Muscle layer of duodenum (tissue), 2 donors: Measurements from ENCODE around the gene UGT1A9.

Experiments
- H3K27ac ChIP-seq: one replicate; pipeline ENCODE4 v1.7.0; 2013; ENCODE audit warnings: mild to moderate bottlenecking, low read length
- H3K27me3 ChIP-seq: one replicate; pipeline ENCODE4 v1.7.0; 2013; ENCODE audit warnings: low read depth, mild to moderate bottlenecking, control low read depth, low read length
- H3K36me3 ChIP-seq, 2 donors: one replicate each; pipeline ENCODE4 v1.7.0; 2013; ENCODE audit warnings: low read length in 2 of 2, control low read depth in 1 of 2, mild to moderate bottlenecking in 1 of 2; ENCODE audit not compliant: insufficient read depth in 2 of 2, control insufficient read depth in 1 of 2
- H3K4me1 ChIP-seq, 2 donors: one replicate each; pipeline ENCODE4 v1.7.0; 2013; ENCODE audit warnings: low read length in 2 of 2, mild to moderate bottlenecking in 2 of 2, control low read depth in 1 of 2, moderate library complexity in 1 of 2; ENCODE audit not compliant: insufficient read depth in 2 of 2, control insufficient read depth in 1 of 2
- H3K4me3 ChIP-seq, 2 donors: one replicate each; pipeline ENCODE4 v1.7.0; 2013; ENCODE audit warnings: low read length in 2 of 2, low read depth in 1 of 2, mild to moderate bottlenecking in 1 of 2
- H3K9me3 ChIP-seq, 2 donors: one replicate each; pipeline ENCODE4 v1.7.0; 2013; ENCODE audit warnings: low read length in 2 of 2, control low read depth in 1 of 2, mild to moderate bottlenecking in 1 of 2; ENCODE audit not compliant: control insufficient read depth in 1 of 2
- donor health status: healthy.

UGT1A9 gene

DNA sequence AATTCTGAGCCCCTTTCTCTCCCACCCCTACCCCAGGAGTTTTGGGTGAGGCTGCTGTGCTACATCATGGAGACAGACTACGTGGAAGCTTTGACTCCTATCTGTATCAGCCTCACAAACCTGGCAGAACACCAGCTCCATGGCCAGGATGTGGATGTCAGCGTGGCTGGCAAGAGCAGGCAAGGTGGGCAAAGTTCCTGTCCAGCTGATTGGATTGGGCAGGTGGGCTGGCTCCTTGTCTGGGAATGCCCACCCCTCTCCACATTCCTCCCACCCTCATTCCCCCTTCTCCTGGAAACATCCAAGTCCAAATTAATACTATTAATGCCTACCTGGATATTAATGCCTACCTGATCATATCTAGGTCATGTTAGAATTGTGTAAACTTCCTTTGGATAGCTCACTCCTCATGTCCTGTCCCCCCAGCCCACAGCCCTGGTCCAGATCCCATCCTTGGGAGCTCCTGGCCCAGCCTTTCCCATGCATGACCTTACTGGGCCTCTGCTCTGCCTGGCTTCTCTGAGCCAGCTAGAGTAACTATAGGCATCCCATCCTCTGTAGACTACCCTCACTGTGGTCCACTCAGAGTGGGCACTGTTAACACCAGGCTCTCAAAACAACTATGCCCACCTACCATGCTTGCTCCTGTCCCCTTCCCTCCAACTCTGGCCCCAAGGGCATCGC lies 130.6 kb downstream of the UGT1A9 start:
- Histone ChIP-seq H3K9me3 (no peaks in the 10 kb centered on the region), H3K4me3 (no peak overlapping the region), H3K4me1 (no peaks in the 10 kb centered on the region), H3K27me3 (no peaks in the 10 kb centered on the region), H3K36me3 (no peaks in the 10 kb centered on the region), H3K27ac (no peak overlapping the region)

- no peak overlapping the region for H3K4me3 ChIP-seq
- H3K4me1 ChIP-seq, result no peaks in the 10 kb centered on the region
- no peaks in the 10 kb centered on the region for H3K27me3 ChIP-seq
- no peak overlapping the region for H3K27ac ChIP-seq
- H3K36me3 ChIP-seq, result no peaks in the 10 kb centered on the region
- H3K9me3 ChIP-seq, result no peaks in the 10 kb centered on the region
These were observed 131.7 kb downstream of the UGT1A9 start for GRCh38 chr2:233803292-233803911.

DNA sequence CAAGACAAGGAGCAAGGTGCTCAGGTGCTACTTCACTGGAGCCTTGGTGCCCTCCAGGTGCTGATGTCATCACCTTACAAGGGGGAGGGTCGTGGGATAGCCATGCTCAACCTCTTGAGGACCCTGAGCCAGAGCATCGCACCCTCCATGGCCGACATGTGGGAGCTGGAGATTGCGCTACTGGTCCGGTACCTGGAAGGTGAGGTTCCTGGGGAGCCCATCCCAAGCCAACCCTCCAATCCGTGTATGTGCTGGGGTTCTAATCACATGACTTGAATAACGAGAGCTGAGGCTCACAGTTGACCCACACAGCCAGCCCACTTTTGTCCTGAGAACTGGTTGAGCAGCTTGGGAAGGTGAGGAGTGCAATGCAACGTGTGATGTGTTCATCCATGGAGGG lies 132.3 kb downstream of the UGT1A9 start:
- no peak overlapping the region for H3K27ac ChIP-seq
- H3K36me3 ChIP-seq, result no peaks in the 10 kb centered on the region
- no peak overlapping the region for H3K4me3 ChIP-seq
- H3K4me1 ChIP-seq, result no peaks in the 10 kb centered on the region
- no peaks in the 10 kb centered on the region for H3K27me3 ChIP-seq
- no peaks in the 10 kb centered on the region for H3K9me3 ChIP-seq

DNA sequence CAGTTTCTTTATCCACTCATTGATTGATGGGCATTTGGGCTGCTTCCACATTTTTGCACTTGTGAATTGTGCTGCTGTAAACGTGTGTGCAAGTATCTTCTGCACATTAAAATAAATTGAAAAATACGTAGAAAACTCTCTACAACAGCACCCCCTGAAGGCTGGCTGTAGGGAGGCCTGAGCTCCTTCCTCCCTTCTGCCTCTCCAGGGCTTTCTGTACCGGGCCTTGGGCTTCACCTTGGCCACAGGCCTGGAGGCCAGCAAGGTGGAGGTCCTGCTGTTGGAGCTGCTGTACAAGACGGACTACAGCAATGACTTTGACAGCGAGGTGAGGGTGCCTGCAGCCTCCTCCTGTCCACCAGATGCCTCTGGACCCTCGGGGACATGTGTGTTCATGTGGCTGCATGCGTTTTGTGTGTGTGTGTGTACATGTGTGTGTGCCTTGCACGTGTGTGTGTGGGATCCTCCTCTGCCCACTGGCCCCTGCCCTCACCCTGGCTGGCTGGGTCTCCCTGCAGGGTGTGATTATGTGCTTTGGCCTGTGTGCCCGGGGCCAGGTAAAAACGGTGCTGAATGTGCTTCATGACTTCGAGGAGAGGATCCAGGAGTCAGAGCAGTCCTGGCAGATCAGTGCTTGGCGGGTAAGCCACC lies 135.6 kb downstream of the UGT1A9 start:
- Histone ChIP-seq H3K9me3 (no peaks in the 10 kb centered on the region), H3K27me3 (no peaks in the 10 kb centered on the region), H3K4me3 (no peak overlapping the region), H3K36me3 (no peaks in the 10 kb centered on the region), H3K27ac (no peak overlapping the region), H3K4me1 (no peaks in the 10 kb centered on the region)

GRCh38 chr2:233807966-233808935 lies 136.6 kb downstream of the UGT1A9 start:
- peaks cover 2% of the 10 kb centered on the region for H3K27me3 ChIP-seq
- H3K36me3 ChIP-seq, result no peaks in the 10 kb centered on the region
- no peak overlapping the region for H3K4me3 ChIP-seq

DNA sequence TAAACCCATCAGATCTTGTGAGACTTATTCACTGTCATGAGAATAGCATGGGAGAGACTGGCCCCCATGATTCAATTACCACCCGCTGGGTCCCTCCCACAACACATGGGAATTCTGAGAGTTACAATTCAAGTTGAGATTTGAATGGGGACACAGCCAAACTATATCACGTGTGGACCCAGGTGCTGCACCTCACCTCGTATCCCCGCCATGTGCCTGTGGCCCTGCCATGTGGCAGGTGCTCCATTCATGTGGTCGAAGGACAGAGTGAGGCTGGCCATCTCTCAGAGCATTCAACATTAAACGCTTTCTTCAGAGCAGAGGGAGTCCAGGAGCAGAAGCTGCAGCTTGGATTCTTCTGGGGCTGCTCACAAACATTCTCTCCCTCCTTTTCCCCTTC lies 138.7 kb downstream of the UGT1A9 start:
- H3K27me3 ChIP-seq, result peaks cover 3% of the 10 kb centered on the region

More at GRCh38 chr2:233807966-233808935, 136.6 kb downstream of the UGT1A9 start:
- Histone ChIP-seq H3K27ac (no peak overlapping the region), H3K4me1 (no peaks in the 10 kb centered on the region), H3K9me3 (no peaks in the 10 kb centered on the region)

DNA sequence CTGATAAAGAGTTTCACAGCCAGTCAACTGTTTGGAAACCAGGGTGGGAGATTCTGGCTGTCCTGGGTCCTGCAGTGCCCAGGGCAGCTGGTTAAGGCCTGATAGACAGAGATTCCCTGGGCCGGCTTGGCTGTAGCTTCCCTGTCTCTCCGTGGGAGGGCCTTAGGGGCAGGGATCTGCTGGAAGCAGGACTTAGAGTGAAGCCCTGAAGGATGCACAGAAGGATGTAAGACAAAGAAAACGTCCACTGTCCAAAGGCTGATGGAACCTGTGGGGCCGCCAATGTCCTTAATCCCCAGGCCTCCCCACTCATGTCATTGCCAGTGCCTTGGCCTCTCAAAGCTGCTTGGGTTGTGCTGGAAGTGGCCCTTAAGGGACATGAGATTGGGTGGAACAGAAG lies 139.4 kb downstream of the UGT1A9 start:
- no peaks in the 10 kb centered on the region for H3K36me3 ChIP-seq
- no peaks in the 10 kb centered on the region for H3K4me1 ChIP-seq
- H3K27me3 ChIP-seq, result peaks cover 3% of the 10 kb centered on the region
- H3K4me3 ChIP-seq, result no peak overlapping the region
- H3K27ac ChIP-seq, result no peak overlapping the region
- no peaks in the 10 kb centered on the region for H3K9me3 ChIP-seq

More for the DNA sequence above, 138.7 kb downstream of the UGT1A9 start:
- H3K4me3 ChIP-seq, result no peak overlapping the region
- H3K4me1 ChIP-seq, result no peaks in the 10 kb centered on the region
- H3K36me3 ChIP-seq, result no peaks in the 10 kb centered on the region
- no peak overlapping the region for H3K27ac ChIP-seq
- H3K9me3 ChIP-seq, result no peaks in the 10 kb centered on the region

DNA sequence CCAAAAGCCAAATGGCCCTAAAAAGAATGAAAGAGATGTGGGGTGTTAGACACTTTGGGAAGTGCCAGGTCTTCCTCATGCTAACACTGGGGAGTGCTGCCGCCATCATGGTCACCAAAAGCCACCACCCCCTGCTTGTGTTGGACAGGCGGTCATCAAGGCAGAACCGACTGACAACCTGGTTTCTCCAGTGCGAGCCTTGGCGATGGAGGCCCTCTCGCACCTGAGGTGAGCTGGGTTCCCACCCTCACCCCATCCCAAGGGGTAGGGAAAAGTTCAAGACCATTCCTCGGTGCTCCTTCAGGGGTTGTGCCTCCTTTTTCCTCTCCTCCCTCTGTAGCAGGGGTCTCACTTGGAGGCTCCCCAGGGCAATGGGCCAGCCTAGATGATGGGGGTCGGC lies 140.0 kb downstream of the UGT1A9 start:
- H3K4me3 ChIP-seq, result no peak overlapping the region
- H3K27me3 ChIP-seq, result peaks cover 3% of the 10 kb centered on the region
- no peaks in the 10 kb centered on the region for H3K36me3 ChIP-seq
- H3K4me1 ChIP-seq, result no peaks in the 10 kb centered on the region
- H3K27ac ChIP-seq, result no peak overlapping the region
- H3K9me3 ChIP-seq, result no peaks in the 10 kb centered on the region

DNA sequence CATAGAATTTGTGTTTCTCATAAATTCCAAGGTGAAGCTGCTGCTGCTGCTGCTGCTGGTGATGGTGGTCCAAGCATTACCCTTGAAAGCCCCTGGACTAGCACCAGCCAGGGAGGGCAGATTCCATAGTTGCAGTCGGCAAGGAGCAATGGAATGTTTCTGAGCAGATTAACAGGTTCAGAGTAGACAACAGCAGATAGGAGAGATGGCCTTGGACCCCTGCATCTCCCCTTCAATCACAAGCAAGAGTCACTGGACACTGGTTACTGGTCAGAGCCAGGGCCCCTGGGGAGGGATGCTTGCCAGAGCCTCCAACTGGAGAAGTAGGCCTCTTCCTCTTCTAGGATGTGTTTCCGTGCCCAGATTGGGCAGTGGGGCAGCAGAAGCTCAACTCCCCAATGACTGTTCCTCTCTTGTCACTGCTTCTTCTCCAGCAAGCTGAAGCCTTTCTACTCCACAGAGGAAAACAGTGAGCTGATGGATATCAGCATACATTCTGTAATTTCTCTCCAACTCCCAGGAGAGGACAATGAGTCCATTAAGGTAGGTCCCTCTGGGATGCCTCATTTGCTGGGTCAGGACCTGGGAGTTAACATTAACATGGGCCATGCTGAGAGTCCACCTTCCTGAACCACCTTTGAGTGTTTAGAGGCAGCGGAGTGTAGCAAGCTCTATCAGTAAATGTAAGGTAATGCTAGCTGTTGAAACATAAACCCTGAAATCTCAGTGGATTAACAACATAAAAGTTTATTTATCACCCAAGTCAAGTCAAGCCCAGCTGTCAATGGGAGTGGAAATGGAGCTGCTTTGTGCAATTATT lies 141.7 kb downstream of the UGT1A9 start:
- Histone ChIP-seq H3K27me3 (peaks cover 3% of the 10 kb centered on the region), H3K4me3 (no peak overlapping the region), H3K27ac (no peak overlapping the region), H3K4me1 (no peaks in the 10 kb centered on the region), H3K9me3 (no peaks in the 10 kb centered on the region), H3K36me3 (no peaks in the 10 kb centered on the region)

GRCh38 chr2:233814056-233814835 lies 142.5 kb downstream of the UGT1A9 start:
- Histone ChIP-seq H3K27me3 (peaks cover 3% of the 10 kb centered on the region), H3K36me3 (no peaks in the 10 kb centered on the region), H3K27ac (no peak overlapping the region), H3K4me1 (no peaks in the 10 kb centered on the region), H3K9me3 (no peaks in the 10 kb centered on the region), H3K4me3 (no peak overlapping the region)
